NCI-H2227 (cell line): ENCODE results near the gene CACNB4.
"Not testable (repeated sequence)": the region's sequence is repeated elsewhere in the genome, so short reads cannot be mapped to it uniquely, and the experiment has no call there.

ENCODE experiments used
- DNase-seq: peaks from one replicate; lab custom pipeline; 2025; ENCODE audit not compliant: unreplicated experiment; lab: John Stamatoyannopoulos, UW

The CACNB4 gene

DNA sequence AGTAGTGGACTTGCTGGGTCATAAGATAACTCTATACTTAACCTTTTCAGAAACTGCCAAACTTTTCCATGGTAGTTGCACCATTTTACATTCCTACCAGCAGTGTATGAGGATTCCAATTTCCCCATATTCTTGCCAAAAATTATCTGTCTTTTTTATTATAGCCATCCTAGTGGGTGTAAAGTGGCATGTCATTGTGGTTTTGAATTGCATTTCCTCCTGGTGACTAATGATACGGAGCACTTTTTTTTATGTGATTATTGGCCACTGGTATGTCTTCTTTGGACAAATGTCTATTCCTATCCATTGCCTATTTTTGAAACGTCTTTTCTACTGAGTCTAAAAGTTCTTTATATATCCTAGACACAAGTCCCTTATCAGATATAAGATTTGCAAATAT, 44.3 kb downstream of the CACNB4 start:
- DNase-seq: no peak

DNA sequence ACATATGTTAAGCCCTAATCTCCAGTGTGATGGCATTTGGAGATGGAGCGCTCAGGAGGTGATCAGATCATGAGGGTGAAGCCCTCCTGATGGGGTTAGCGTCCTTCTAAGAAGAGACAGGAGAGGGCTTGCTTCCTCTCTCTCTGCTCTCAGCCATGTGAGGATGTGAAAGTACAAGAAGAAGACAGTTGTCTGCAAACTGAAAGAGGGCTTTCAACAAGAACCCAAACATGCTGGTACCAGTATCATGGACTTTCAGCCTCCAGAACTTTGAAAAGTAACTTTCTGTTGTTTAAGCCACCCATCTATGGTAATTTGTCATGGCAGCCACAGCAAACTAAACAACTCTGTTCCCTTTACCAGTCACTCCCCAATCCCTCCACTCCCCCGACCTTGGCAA, 47.4 kb downstream of the CACNB4 start:
- no peak for DNase-seq

DNA sequence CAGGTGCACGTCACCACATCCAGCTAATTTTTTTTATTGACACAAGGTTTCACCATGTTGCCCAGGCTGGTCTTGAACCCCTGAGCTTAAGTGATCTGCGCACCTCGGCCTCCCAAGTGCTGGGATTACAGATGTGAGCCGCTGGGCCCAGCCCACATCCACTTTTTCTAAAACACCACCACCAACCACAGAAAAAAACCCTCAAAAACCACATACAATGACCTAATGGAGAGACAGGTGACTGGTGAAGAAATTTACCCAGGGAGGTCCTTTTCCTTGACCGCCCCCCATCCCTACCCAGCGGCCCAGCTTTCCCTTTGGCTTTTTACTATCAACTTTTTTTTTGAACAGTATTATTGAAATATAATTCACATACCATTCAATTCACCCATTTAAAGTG, 47.9 kb downstream of the CACNB4 start:
- DNase-seq: no peak

DNA sequence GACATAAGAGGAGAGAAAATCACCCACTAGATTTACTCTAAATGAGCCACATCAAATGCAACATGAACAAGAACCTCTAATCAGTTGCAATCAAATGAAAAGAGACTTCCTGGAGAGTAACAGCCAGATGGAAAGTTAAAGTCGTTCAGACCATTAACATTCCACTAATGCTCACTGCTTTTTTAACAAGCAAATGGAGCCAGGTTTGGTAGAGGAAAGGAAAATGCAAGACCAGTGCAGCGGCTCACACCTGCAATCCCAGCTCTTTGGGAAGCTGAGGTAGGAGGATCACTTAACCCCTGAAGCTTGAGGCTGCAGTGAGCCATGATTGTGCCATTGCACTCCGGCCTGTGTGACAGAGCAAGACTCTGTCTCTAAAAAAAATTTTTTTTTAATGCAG, 48.5 kb downstream of the CACNB4 start:
- no peak for DNase-seq

DNA sequence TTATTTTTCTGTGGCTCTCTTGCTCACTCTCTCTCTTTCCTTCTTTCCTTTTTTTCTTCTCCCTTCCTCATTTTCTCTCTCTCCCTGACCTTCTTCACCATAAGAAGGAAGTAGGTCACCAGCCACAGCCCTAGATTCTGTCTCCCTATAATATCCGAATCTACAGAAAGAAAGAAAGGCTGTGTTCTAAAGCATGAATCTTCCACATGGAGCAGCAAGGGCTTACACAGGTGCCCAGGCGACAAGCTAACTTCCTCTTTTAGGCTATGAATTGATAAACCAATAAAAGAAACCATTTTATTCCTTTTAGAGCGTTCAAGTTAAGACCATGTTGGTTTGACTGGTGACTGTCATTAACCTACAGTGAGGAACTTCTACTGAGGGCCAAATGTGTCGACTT, 49.3 kb downstream of the CACNB4 start:
- DNase-seq: no peak

DNA sequence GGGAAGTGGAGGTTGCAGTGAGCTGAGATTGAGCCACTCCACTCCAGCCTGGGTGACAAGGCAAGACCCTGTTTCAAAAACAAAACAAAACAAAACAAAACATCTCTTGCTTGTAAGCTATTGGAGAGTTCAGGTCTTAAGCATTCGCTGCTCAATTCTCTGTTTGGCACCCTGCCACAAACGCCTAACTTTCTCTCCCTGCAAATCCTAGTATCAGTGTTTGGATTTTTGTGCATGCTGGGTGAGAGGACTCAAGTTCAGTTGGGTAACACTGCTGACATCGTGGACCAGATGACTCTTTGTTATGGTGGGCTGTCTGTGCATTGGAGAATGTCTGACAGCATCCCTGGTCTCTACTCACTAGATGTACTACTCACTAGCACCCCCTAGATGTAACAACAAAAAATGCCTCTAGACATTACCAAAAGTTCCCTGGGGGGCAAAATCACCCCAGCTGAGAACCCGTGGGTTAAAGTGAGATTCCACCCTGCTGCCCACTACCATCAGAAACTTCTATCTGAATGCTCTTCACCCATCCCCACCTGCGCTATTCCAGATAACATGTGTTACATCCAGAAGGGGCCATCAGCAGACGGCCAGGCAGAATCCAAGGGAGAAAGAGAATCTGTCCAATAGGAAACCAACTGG, 50.9 kb downstream of the CACNB4 start:
- DNase-seq: no peak

DNA sequence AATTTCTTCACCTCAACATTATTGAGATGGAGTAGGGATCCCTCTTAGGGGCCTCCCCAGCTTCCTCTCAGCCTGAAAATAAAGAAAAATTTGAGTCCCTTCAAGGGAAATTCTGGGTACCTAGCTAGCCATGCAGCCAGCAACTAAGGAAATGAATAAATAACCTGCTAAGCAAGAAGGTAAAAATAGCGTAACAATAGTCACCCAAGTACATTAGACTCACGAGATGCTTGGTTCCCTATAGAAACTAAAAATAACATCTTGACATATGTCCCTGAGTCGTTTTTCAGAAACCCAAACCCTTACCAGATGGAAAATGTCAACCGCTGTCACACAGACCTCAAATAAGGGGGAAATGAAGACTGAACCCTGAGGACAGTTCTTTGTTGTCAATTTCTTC, 51.9 kb downstream of the CACNB4 start:
- DNase-seq: no peak

DNA sequence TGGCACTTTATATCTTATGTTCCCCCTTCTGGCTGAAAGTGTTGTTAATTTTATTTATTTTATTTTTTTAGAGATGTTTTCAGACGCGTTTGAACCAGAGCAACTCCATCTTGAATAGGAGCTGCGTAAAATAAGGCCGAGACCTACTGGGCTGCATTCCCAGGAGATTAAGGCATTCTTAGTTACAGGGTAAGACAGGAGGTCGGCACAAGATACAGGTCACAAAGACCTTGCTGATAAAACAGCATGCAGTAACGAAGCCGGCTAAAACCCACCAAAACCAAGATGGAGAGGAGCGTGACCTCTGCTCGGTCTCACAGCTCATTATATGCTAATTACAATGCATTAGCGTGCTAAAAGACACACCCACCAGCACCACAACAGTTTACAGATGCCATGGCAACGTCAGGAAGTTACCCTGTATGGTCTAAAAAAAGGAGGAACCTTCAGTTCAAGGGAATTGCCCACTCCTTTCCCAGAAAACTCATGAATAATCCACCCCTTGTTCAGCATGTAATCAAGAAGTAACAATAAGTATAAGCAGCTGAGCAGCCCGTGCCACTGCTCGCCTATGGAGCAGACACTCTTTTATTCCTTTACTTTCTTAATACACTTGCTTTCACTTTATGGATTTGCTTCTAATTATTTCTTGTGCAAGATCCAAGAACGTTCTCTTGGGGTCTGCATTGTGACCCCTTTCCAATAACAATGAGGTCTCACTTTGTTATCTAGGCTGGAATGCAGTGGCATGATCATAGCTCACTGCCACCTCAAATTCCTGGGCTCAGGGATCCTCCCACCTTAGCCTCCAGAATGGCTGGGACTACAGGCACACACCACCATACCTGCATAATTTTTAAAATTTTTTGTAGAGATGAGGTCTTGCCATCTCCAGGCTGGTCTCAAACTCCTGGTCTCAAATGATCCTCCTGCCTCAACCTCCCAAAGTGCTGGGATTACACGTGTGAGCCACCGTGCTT, 55.9 kb downstream of the CACNB4 start:
- DNase-seq: no peak

DNA sequence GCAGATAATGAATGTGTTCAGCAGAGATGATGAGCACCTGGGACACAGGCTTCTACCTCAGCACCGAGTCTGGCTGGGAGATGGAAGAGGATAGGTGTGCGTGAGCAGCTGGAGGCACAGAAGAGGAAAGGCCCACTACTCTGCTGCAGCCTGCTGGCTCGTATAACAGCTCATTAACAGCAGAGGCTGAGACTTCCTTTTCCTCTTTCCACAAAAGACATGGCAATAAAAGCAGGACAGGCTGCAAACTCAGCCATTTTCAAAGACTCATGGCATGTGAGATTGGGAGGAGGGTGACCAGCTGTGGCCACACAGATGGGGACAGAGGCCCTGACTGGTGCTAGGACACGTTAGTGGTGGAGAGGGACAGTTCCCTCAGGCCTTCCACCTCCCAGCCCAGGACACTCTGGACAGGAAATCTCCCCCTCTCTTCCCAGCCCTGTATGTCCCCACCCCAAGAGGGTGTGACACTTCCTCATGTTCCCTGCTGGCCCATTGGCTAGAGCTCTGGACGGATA, 60.3 kb downstream of the CACNB4 start:
- DNase-seq: peak; percentile 58

DNA sequence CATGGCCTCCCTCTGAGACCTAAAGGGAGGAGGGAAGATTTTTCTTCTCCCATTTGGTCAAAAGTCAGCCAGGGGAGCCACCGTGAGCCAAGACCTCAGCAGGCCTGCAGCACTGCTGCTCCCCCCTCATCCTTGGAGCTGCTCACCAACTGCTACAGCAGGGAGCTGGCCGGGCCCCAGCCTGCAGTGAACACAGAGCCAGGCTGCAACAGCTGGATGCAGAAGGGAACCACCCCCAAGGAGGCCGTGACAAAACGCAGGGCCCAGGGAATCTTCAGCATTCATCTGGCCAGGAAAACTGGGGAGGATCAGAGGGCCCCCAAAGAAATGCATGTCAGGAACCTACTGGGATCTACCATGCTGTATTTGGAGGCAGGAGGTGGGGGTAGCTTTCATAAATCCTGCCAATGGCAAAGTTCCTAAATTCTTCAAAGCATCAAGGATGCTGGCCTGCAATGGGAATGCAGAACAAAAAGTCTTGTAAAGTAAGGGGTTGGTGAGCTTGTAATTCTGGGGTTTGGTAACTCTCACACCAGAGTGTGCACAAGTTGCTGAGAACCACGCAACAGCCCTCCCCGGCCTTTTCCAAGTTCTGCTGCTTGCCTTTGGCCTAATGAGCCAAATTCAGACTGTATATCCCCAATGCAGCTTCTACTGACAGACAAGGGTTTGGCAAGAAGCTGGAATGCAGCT, 61.0 kb downstream of the CACNB4 start:
- DNase-seq: no peak

DNA sequence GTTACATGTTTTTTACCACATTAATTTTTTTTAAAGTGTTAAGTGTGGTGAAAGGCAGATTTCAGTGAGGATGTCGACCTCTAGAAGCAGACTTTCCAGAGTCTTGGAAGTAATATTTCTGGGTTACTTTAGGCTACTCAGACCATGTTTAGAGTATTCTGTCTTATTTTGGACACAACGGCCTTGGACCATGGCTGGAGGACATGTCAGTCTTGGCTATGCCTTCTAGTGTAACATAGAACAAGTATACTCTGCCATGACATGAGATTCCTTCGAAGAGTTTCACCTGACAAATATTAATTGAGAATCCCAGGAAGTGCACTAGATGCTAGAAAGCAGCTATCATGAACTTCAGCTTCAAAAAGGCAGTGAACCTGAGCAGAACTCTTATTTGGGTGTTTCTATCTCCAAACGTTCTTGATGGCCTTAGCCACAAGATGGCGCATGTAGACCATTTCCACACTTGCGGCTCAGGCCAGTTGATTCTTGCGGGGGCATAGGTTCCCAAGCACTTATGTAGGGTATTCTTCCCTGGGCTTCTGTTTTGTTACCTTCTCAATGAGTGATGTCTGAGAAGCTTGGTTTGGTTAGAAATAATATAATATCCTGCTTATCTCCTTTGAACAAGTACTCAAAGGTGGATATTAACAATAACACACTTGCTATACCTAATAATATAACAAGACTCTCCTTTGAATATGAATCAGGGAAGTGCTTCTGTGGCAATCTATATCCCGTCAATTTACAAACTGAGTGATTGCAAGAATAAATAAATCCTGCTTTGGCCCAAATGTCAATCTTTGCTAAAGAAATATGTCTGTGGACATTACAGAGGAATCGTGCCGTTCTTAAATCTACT, 62.0 kb downstream of the CACNB4 start:
- peak; percentile 88 for DNase-seq

DNA sequence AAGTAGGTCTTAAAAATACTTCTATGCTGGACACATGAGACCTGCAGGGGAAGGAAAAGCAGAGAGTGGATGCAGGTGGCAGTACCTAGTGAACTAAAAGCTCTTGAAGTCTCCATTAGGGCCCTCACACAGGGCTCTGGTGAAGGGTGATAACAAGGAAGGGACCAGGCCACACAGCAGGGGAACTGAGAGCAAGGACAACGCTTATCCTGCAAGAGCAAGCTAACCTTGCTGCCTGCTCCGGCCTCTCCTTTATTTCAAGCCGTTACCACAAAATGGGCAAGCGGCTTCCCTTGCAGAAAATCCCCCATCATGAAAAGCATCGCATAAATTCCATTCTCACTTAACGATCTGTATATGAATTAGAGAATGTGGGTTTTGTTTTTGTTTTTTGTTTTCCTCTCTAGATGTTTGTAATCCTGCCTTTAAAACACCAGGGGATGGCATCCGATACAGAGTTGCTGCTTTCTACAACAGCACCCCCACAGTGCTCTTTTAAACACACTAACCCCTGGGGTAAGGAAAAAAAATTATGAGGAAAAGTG, 64.5 kb downstream of the CACNB4 start:
- no peak for DNase-seq

DNA sequence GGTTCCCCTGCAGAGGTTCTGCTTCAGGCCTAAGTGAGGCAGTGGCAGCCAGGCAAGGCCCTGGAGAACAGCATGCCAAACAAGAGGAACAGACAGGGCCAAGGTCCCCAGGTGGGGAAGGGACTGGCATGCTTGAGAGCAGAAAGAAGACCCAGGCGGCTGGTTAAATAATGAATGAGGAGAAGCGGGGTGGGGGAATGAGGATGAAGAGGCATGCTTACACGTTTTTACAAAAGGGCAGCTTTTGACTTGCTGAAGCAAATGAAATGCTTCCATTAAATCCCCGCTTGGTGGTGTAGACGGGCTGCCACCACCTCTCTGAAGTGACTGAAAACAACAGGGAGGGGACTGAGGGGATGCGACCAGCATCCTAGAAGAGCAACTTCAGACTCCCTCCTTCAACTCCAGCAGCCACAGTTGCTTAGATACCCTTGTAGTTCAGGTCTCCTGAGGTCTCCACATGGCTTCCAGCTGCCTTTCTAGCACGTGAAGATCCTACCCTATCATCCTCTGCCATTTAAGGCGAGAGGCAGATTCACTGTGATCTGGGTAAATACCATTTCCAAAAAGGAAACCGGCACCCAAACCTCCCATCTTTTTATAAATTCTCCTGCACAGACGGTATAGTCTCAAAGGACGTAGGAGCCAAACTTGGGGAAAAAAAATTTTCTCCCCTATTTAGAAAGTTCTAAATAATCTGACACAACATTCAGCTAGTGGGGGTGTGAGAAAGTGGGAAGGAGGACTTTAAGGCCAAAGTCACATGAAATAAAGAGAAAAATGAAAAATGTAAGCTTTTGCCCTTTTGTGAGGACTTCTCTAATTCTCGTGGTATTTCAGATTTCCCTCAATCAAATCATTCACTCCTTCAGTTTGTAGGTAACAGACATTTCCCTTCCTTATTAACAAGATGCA, 65.6 kb downstream of the CACNB4 start:
- DNase-seq: peak; percentile 20

DNA sequence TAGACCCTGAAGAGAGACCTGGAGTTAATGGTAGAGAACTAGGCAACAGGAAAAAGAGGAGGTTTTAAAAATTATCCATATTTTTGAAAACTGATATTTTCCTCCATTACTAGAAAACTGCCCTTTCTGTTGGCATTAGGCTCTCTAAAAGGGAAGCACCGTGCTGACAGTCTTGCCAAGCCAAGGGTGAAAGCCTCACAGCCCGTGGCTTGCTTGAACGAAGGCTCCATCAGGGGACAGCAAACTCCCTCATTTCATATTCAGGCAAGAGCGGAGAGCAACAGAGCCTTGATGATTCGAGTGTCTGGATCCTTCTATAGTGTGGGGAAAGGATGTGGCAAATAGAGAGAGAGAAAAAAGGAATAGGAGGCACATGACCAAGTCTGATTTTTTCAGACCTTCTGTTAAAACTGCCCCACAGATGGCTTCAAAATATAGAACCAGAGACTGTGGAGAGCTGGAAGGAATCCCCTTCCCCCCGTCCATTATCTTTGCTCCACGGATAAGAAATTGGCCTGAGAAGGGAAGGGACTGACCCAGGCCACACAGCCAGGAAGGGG, 67.0 kb downstream of the CACNB4 start:
- no peak for DNase-seq

DNA sequence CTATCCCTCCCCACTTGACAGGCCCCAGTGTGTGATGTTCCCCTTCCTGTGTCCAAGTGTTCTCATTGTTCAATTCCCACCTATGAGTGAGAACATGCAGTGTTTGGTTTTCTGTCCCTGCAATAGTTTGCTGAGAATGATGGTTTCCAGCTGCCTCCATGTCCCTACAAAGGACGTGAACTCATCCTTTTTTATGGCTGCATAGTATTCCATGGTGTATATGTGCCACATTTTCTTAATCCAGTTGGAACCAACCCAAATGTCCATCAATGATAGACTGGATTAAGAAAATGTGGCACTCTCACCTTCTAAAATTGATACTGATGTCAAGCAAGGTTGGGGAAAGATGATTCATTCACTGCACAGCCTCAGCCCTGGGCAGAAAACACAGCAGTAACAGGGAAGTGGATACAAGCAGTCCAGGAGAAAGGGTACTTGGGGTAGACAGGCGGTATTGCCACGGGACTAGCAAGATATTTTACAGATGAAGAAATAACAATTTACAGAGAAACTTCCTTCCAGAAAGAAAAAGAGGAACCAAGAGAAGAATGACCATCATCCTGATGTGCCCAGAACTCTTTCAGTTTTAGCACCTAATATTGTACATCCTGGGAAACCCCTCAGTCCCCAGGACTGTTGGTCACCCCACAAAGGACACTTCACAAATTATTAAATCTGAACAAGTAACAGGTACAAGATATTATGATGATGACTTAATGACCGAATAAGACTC, 68.1 kb downstream of the CACNB4 start:
- DNase-seq: not testable (repeated sequence)

DNA sequence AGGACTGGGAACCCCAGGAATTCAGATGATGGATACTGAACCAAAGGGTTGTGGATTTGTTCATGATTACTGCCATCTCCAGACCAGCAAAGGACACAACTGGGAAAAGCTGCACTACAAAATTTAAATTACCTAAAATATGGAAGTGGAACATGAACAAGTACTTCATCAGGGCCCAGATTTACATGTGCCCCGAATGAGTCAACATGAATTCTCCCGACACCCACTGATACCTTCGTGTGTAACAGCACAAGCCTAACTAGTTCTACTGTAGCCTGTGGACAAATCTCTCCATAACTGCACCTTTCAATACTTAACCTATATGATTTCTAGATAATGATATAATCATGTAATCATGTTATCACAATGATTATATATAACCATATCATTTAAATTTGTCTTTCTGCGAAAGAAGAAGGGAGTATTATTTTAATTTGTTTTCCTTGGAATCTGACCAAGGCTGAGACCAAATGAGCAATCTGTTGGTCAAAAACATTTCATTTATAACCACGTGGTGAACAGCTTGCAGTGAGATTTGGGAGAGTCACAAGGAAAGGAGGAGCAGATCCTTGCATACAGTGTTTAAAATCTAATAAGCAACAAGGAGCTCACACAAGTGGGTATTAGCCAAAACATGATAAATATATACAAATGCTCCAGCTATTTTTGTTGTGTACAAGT, 70.5 kb downstream of the CACNB4 start:
- DNase-seq: no peak

DNA sequence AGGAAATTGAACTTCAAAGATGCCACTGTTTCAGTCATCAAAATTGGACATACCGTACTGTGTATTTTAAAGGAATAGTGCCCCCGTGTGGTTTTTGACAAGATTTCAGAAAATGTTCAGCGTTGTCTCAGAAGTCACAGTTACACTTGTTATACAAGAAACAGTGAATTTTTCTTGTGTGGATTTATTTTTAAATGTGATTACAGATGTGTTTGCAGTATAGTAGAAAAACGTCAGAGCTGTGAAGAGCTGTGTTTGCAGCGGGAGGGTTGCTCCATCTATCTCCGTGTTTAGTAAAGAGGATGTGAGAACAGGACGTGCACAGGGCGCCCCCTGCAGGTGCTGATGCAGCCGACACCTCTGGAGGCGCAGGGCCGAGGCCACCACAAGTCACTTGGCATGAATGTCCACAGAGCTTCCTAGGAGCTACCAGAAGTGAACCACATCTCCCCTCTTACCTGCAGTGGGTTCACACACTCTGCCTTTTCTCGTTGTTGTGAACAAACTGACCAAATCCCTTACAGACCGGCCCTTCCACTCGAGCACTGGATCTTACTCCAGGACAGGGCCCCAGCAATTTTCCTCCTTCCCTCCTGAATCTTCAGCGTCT, 73.1 kb downstream of the CACNB4 start:
- peak; percentile 90 for DNase-seq
